Endothelial cell of umbilical vein (primary cell): ENCODE data around the gene ADIPOR1. TPM values are rescaled to one million over a fixed set of nuclear protein-coding genes. Genes with fewer than 3 reads are reported as not detected.

Experiments used
- BruUV-seq: library from RNA; stranded (reverse); fragments of 400-500 nt; replicated peaks from 2 replicates; lab custom pipeline; 2021; lab: Mats Ljungman, UMichigan
- CTCF ChIA-PET: fragments of 300-600, 350-600 bp; sonication (Branson Sonifier 250); formaldehyde crosslinking; loops from one replicate; lab custom pipeline; 2021; ENCODE audit warnings: antibody characterized with exemption, inconsistent platforms; lab: Charles Lee
- POLR2A ChIA-PET: fragments of 300-600, 350-600 bp; sonication (Branson Sonifier 250); formaldehyde crosslinking; loops from one replicate; lab custom pipeline; 2021; ENCODE audit warnings: antibody characterized with exemption, inconsistent platforms; lab: Charles Lee
- DNase-seq: peaks from one replicate; pipeline ENCODE4 v3.0.0-alpha.2; 2011; ENCODE audit warnings: low read depth, low spot score
- FAIRE-seq: peaks from 2 replicates; lab custom pipeline; 2011; peaks lifted over from hg19 to GRCh38; lab: Jason Lieb, UNC
- H2AFZ ChIP-seq: 2 replicates; pipeline ENCODE4 v1.6.0; 2012; ENCODE audit warnings: low read depth, low read length, control low read depth, inconsistent platforms
- H3K27ac ChIP-seq: 2 replicates; pipeline ENCODE4 v1.5.1; 2011; ENCODE audit warnings: low read depth, mild to moderate bottlenecking, control low read depth, low read length, moderate library complexity; ENCODE audit not compliant: insufficient read depth
- H3K27me3 ChIP-seq, 2 experiments: 2 replicates each; pipeline versions ENCODE4 v1.6.0 to v1.6.1; 2011; ENCODE audit warnings: low read length in 2 of 2, mixed read lengths in 1 of 2; ENCODE audit not compliant: control insufficient read depth in 2 of 2, insufficient read depth in 2 of 2
- H3K36me3 ChIP-seq, 2 experiments: 2 replicates in 1 of 2; 3 replicates in 1 of 2; pipeline ENCODE4 v1.5.1; 2011; ENCODE audit warnings: low read length in 2 of 2, mild to moderate bottlenecking in 1 of 2, moderate library complexity in 1 of 2; ENCODE audit not compliant: control insufficient read depth in 2 of 2, insufficient read depth in 2 of 2; ENCODE audit errors: extremely low read depth in 1 of 2
- H3K4me1 ChIP-seq: 3 replicates; pipeline ENCODE4 v1.5.1; 2011; ENCODE audit warnings: mild to moderate bottlenecking, low read length; ENCODE audit not compliant: control insufficient read depth, insufficient read depth; ENCODE audit errors: extremely low read depth
- H3K4me2 ChIP-seq: 2 replicates; pipeline ENCODE4 v1.6.1; 2011; ENCODE audit warnings: low read length, control low read depth, mixed read lengths; ENCODE audit not compliant: insufficient read depth
- H3K4me3 ChIP-seq, 3 experiments: fragments of 200-600 bp in 1 of 3; sonication (generic), shearing (Covaris generic) in 1 of 3; replicated peaks in 1 of 3; 2 replicates each; pipeline ENCODE4 v1.5.1; 2011 to 2016; ENCODE audit warnings: control low read depth in 3 of 3, low read length in 3 of 3, mild to moderate bottlenecking in 2 of 3, inconsistent platforms in 1 of 3, low read depth in 1 of 3, moderate library complexity in 1 of 3; ENCODE audit not compliant: insufficient read depth in 1 of 3
- H3K79me2 ChIP-seq: 2 replicates; pipeline ENCODE4 v1.6.0; 2012; ENCODE audit warnings: low read length, inconsistent platforms; ENCODE audit not compliant: control insufficient read depth, insufficient read depth
- H3K9ac ChIP-seq: replicated peaks from 2 replicates; pipeline ENCODE3; 2011; ENCODE audit warnings: low read length, control low read depth; ENCODE audit not compliant: insufficient read depth; ENCODE audit errors: extremely low read depth
- H3K9me1 ChIP-seq: replicated peaks from 3 replicates; pipeline ENCODE4 v1.6.0; 2011; ENCODE audit warnings: mild to moderate bottlenecking, low read length; ENCODE audit not compliant: control insufficient read depth, insufficient read depth; ENCODE audit errors: extremely low read depth
- H3K9me3 ChIP-seq: replicated peaks from 2 replicates; pipeline ENCODE4 v1.5.1; 2012; ENCODE audit warnings: low read length, inconsistent platforms; ENCODE audit not compliant: control insufficient read depth, insufficient read depth
- H4K20me1 ChIP-seq: replicated peaks from 2 replicates; pipeline ENCODE3; 2011; ENCODE audit warnings: mild to moderate bottlenecking, low read length; ENCODE audit not compliant: control insufficient read depth, insufficient read depth; ENCODE audit errors: extremely low read depth
- FOS ChIP-seq: IDR thresholded peaks from 2 replicates; pipeline ENCODE4 v1.6.1; 2011; ENCODE audit warnings: mild to moderate bottlenecking, low read length, moderate library complexity, borderline replicate concordance; ENCODE audit not compliant: insufficient read depth
- GATA2 ChIP-seq: IDR thresholded peaks from 2 replicates; pipeline ENCODE4 v1.7.0; 2011; ENCODE audit warnings: low read depth, mild to moderate bottlenecking, moderate library complexity, mixed read lengths, low read length; ENCODE audit not compliant: insufficient read length, insufficient read depth
- JUN ChIP-seq: IDR thresholded peaks from 2 replicates; pipeline ENCODE4 v1.6.1; 2011; ENCODE audit warnings: borderline replicate concordance, low read depth; ENCODE audit not compliant: insufficient read length, insufficient read depth
- MYC ChIP-seq: IDR thresholded peaks from one replicate; pipeline ENCODE4 v1.6.1; 2011; ENCODE audit warnings: mild to moderate bottlenecking, low read depth, low read length
- POLR2A ChIP-seq: IDR thresholded peaks from 2 replicates; pipeline ENCODE4 v1.6.1; 2012; ENCODE audit warnings: low read depth, mild to moderate bottlenecking, control low read depth, low read length
- POLR2AphosphoS5 ChIP-seq: IDR thresholded peaks from 2 replicates; pipeline ENCODE4 v1.6.1; 2012; ENCODE audit warnings: low read depth, mild to moderate bottlenecking, control low read depth, low read length, moderate library complexity; ENCODE audit not compliant: insufficient read depth
- dilution Hi-C: fragments of 300-500 bp; cut with MboI; formaldehyde crosslinking; loops from one replicate; pipeline ENCODE4 v1.15.0; 2019; ENCODE audit warnings: low sequenced_read_pairs; ENCODE audit not compliant: extremely low pct_ligation_motif_present
- intact Hi-C: fragments of 100-400 bp; cut with micrococcal nuclease; formaldehyde crosslinking; loops from one replicate; pipeline ENCODE4 v1.10.0; 2022
- polyA plus RNA-seq, 4 experiments: library from polyadenylated mRNA; depleted of rRNA in 3 of 4; stranded (reverse) in 3 of 4; unstranded in 1 of 4; fragments of >200 nt; gene quantifications; 2 replicates each; pipeline versions ENCODE4 v1.2.1 to v1.2.3, GENCODE V29; 2011 to 2012; ENCODE audit warnings: missing spikeins in 1 of 4
- total RNA-seq: library from RNA; stranded (reverse); gene quantifications from 2 replicates; pipeline ENCODE4 v1.2.3, GENCODE V29; 2021
- TF ChIP-seq, protein P1 (sequence below), 2 donors: IDR thresholded peaks; 1 replicate in 1 of 2; 2 replicates in 1 of 2; pipeline ENCODE4 v1.5.1; 2011; ENCODE audit warnings: low read length in 2 of 2, mild to moderate bottlenecking in 2 of 2, moderate library complexity in 2 of 2, control low read depth in 1 of 2, inconsistent platforms in 1 of 2, low read depth in 1 of 2; ENCODE audit not compliant: insufficient read depth in 1 of 2; ENCODE audit errors: extremely low read depth in 1 of 2
- TF ChIP-seq, protein P2 (sequence below): IDR thresholded peaks from 2 replicates; pipeline ENCODE4 v1.6.1; 2011; ENCODE audit not compliant: insufficient read depth, insufficient read length

Gene ADIPOR1
- total and polyA plus RNA-seq, 2 donors (not counting 3 experiments of a cell fraction or from before 2014, with no cell fraction given): 67.2 to 135 TPM

DNA sequence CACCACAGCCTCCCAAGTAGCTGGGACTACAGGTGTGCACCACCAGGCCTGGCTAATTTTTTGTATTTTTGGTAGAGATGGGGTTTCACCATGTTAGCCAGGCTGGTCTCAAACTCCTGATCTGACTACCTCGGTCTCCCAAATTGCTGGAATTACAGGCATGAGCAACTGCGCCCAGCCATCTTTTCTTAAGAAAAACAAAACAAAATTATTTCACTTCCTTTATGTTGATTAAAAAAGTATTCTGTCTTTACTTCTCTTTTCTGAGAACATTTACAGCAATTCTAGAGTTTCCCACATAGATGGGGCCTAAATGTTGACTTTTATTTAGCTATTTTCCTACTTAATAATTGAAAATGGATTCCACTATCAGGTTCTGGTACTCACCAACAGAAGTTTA lies 31.8 kb upstream of the ADIPOR1 start:
- POLR2A ChIA-PET: no interaction called here
- TF ChIP-seq GATA2 (no peak), POLR2AphosphoS5 (no peak), POLR2A (no peak), FOS (no peak), JUN (no peak), MYC (no peak)
- TF ChIP-seq, protein P1, sequence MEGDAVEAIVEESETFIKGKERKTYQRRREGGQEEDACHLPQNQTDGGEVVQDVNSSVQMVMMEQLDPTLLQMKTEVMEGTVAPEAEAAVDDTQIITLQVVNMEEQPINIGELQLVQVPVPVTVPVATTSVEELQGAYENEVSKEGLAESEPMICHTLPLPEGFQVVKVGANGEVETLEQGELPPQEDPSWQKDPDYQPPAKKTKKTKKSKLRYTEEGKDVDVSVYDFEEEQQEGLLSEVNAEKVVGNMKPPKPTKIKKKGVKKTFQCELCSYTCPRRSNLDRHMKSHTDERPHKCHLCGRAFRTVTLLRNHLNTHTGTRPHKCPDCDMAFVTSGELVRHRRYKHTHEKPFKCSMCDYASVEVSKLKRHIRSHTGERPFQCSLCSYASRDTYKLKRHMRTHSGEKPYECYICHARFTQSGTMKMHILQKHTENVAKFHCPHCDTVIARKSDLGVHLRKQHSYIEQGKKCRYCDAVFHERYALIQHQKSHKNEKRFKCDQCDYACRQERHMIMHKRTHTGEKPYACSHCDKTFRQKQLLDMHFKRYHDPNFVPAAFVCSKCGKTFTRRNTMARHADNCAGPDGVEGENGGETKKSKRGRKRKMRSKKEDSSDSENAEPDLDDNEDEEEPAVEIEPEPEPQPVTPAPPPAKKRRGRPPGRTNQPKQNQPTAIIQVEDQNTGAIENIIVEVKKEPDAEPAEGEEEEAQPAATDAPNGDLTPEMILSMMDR (IDR thresholded peaks at IDR 0.05; ENCODE audit: extremely low read depth in 1 of 2, insufficient read depth in 1 of 2, low read depth in 1 of 2, low read length in 2 of 2): no peak
- TF ChIP-seq, protein P2, sequence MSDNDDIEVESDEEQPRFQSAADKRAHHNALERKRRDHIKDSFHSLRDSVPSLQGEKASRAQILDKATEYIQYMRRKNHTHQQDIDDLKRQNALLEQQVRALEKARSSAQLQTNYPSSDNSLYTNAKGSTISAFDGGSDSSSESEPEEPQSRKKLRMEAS: no peak
- CTCF ChIA-PET: interaction anchor here (1.6 to 1.8 kb wide), 2 partner anchors 9 kb away, joined by 4 to 9 read pairs; no protein-coding TSS in a partner anchor
- Histone ChIP-seq H4K20me1 (no peaks in the 10 kb centered on the region), H3K4me1 (peaks cover 4% of the 10 kb centered on the region), H3K79me2 (no peaks in the 10 kb centered on the region), H3K27me3 (peaks cover 9 to 31% of the 10 kb centered on the region in 2 experiments), H2AFZ (no peak overlapping the region), H3K9me3 (no peaks in the 10 kb centered on the region), H3K4me3 (no peak overlapping the region), H3K9ac (no peak overlapping the region), H3K9me1 (no peaks in the 10 kb centered on the region), H3K27ac (no peak overlapping the region), H3K36me3 (no peaks in the 10 kb centered on the region), H3K4me2 (no peak overlapping the region)
- DNase-seq (no peak), FAIRE-seq (no peak)
- no TSS peak for BruUV-seq
- dilution Hi-C loops: no loop called here
- intact Hi-C loops: loop anchor here (10.0 kb wide), 1 partner anchor 105 kb away; the partner anchor contains the start of gene RABIF
